ENCODE results near the gene PSMA2. TPM values are rescaled to one million over a fixed set of nuclear protein-coding genes. Genes with fewer than 3 reads are reported as not detected.

Gene PSMA2
- total RNA-seq, 1 experiment from 2014 or later, result 175 TPM

DNA sequence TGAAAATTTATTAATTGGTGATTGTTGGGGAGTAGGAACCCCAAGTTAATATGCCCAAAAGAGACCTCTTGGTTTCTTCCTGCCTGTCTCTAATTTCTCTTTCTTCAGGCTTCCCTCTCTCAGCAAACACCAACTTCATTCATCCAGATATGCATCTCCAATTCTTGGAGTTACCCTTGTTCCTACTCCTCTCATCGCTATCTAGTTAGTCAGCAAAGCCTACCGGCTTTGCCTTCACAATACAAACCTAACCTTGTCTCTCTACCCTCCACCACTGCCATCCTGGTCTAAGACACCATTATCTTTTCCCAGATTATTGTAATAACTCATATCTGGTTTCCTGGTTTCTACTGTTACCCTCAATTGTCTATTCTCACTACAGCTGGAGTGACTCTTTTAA lies 48.1 kb upstream of the PSMA2 start:
- no peak for DNase-seq
- POLR2A ChIA-PET (ENCODE audit: unreplicated experiment), result no interaction called here
- H3K9me3 ChIP-seq (ENCODE audit: insufficient read depth, low read depth), result no peaks in the 10 kb centered on the region
- H2AFZ ChIP-seq, result no peak overlapping the region
- no peak overlapping the region for H3K4me2 ChIP-seq
- TF ChIP-seq, protein P1, sequence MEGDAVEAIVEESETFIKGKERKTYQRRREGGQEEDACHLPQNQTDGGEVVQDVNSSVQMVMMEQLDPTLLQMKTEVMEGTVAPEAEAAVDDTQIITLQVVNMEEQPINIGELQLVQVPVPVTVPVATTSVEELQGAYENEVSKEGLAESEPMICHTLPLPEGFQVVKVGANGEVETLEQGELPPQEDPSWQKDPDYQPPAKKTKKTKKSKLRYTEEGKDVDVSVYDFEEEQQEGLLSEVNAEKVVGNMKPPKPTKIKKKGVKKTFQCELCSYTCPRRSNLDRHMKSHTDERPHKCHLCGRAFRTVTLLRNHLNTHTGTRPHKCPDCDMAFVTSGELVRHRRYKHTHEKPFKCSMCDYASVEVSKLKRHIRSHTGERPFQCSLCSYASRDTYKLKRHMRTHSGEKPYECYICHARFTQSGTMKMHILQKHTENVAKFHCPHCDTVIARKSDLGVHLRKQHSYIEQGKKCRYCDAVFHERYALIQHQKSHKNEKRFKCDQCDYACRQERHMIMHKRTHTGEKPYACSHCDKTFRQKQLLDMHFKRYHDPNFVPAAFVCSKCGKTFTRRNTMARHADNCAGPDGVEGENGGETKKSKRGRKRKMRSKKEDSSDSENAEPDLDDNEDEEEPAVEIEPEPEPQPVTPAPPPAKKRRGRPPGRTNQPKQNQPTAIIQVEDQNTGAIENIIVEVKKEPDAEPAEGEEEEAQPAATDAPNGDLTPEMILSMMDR (conservative IDR thresholded peaks at IDR 0.05), result no peak
- TF ChIP-seq EZH2 (IDR thresholded peaks at IDR 0.05; ENCODE audit: low read depth), result no peak
- peaks cover 27% of the 10 kb centered on the region; the same call in 1 of the 2 replicates for H3K27me3 ChIP-seq (ENCODE audit: insufficient read depth, low read depth)
- H3K9me2 ChIP-seq (ENCODE audit: insufficient read depth), result no peaks in the 10 kb centered on the region
- no peak overlapping the region for H3K4me3 ChIP-seq
- no peaks in the 10 kb centered on the region for H3K36me3 ChIP-seq (ENCODE audit: low read depth)
- H3K79me2 ChIP-seq (ENCODE audit: low read depth), result no peaks in the 10 kb centered on the region
- H3K4me1 ChIP-seq (replicated peaks; ENCODE audit: insufficient read depth), result no peaks in the 10 kb centered on the region
- BruUV-seq (replicated peaks), result no TSS peak
- no peaks in the 10 kb centered on the region for H3F3A ChIP-seq (ENCODE audit: insufficient read depth, low read depth)
- no peak overlapping the region for H3K27ac ChIP-seq
- intact Hi-C loops (cut with micrococcal nuclease; ENCODE audit: unreplicated experiment), result no loop called here
- CTCF ChIA-PET, result no interaction called here
- H4K20me1 ChIP-seq (ENCODE audit: insufficient read depth), result no peaks in the 10 kb centered on the region

DNA sequence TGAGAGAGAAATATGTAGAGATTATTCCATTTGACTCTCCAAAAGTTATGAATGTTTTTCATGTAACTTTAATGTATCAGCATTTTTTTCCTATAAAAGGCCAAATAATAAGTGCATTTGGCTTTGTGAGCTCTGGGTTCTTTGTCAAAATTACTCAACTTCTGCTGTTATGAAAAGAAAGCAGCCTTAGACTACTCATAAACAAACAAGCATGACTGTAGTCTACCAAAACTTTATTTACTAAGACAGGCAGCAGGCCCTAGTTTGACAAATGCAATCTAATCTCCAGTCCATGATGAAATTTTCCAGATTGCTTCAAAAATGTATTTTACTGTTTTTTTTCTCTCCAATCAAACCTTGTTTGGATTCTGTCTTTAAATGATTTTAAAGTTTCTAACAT lies 46.5 kb upstream of the PSMA2 start:
- Histone ChIP-seq H3K27me3 (ENCODE audit: insufficient read depth, low read depth) (peaks cover 23% of the 10 kb centered on the region; the same call in 1 of the 2 replicates), H3F3A (ENCODE audit: insufficient read depth, low read depth) (no peaks in the 10 kb centered on the region), H3K36me3 (ENCODE audit: low read depth) (no peaks in the 10 kb centered on the region), H3K9me3 (ENCODE audit: insufficient read depth, low read depth) (no peaks in the 10 kb centered on the region), H4K20me1 (ENCODE audit: insufficient read depth) (no peaks in the 10 kb centered on the region), H2AFZ (no peak overlapping the region), H3K4me3 (no peak overlapping the region), H3K79me2 (ENCODE audit: low read depth) (no peaks in the 10 kb centered on the region), H3K4me2 (no peak overlapping the region), H3K4me1 (replicated peaks; ENCODE audit: insufficient read depth) (no peaks in the 10 kb centered on the region), H3K9me2 (ENCODE audit: insufficient read depth) (no peaks in the 10 kb centered on the region), H3K27ac (no peak overlapping the region)
- no TSS peak for BruUV-seq (replicated peaks)
- TF ChIP-seq, protein P1 (conservative IDR thresholded peaks at IDR 0.05), result no peak
- TF ChIP-seq EZH2 (IDR thresholded peaks at IDR 0.05; ENCODE audit: low read depth), result no peak
- DNase-seq, result no peak
- intact Hi-C loops (cut with micrococcal nuclease; ENCODE audit: unreplicated experiment), result no loop called here
- ChIA-PET POLR2A (ENCODE audit: unreplicated experiment) (no interaction called here), CTCF (no interaction called here)

DNA sequence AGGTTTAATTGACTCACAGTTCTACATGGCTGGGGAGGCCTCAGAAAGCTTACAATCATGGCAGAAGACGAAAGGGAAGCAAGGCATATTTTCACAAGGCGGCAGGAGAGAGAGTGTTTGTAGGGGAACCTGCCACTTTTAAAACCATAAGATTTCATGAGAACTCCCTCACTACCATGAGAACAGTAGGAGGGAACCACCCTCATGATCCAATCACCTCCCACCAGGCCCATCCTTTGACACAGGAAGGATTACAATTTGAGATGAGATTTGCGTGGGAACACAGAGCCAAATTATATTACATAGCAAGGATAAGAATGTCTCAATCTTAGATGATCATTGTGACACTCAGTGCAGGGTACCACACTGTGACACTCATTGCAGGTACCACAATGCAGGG lies 44.4 kb upstream of the PSMA2 start:
- BruUV-seq (replicated peaks), result no TSS peak
- Histone ChIP-seq H3K27ac (no peak overlapping the region), H2AFZ (no peak overlapping the region), H3K9me2 (ENCODE audit: insufficient read depth) (no peaks in the 10 kb centered on the region), H3K79me2 (ENCODE audit: low read depth) (no peaks in the 10 kb centered on the region), H3F3A (ENCODE audit: insufficient read depth, low read depth) (no peaks in the 10 kb centered on the region), H3K4me1 (replicated peaks; ENCODE audit: insufficient read depth) (no peaks in the 10 kb centered on the region), H4K20me1 (ENCODE audit: insufficient read depth) (no peaks in the 10 kb centered on the region), H3K4me2 (no peak overlapping the region), H3K4me3 (no peak overlapping the region), H3K27me3 (ENCODE audit: insufficient read depth, low read depth) (peaks cover 28% of the 10 kb centered on the region; the same call in 1 of the 2 replicates), H3K9me3 (ENCODE audit: insufficient read depth, low read depth) (no peaks in the 10 kb centered on the region), H3K36me3 (ENCODE audit: low read depth) (no peaks in the 10 kb centered on the region)
- no peak for DNase-seq
- intact Hi-C loops (cut with micrococcal nuclease; ENCODE audit: unreplicated experiment), result no loop called here
- POLR2A ChIA-PET (ENCODE audit: unreplicated experiment), result no interaction called here
- TF ChIP-seq EZH2 (IDR thresholded peaks at IDR 0.05; ENCODE audit: low read depth), result no peak
- TF ChIP-seq, protein P1 (conservative IDR thresholded peaks at IDR 0.05), result no peak
- CTCF ChIA-PET, result no interaction called here

Data from PC-9 (cell line).